Naive thymus-derived CD4-positive, alpha-beta T cell (primary cell): Measurements from ENCODE around the gene PTF1A. TPM values are rescaled to one million over a fixed set of nuclear protein-coding genes. Genes with fewer than 3 reads are reported as not detected.

ENCODE experiments used
- ATAC-seq: fragments of 150-1000 bp; cut with Tn5 transposase; 2 replicates; pipeline ENCODE4 v1.10.0; 2021; ENCODE audit warnings: mild to moderate bottlenecking, moderate library complexity
- CTCF ChIA-PET: fragments of 350-600 bp; sonication (Branson Sonifier 250); formaldehyde crosslinking; loops from one replicate; lab custom pipeline; 2021; ENCODE audit warnings: antibody characterized with exemption; lab: Charles Lee
- POLR2A ChIA-PET: fragments of 350-600 bp; sonication (Branson Sonifier 250); formaldehyde crosslinking; loops from one replicate; lab custom pipeline; 2021; ENCODE audit warnings: antibody characterized with exemption, inconsistent platforms; lab: Charles Lee
- DNase-seq, 9 donors: peaks; one replicate each; pipeline versions ENCODE4 v3.0.0 to v3.0.0-alpha.2; 2020 to 2022; ENCODE audit warnings: mixed read lengths in 1 of 9
- H3K27ac ChIP-seq: one replicate; pipeline ENCODE4 v1.7.0; 2013; ENCODE audit warnings: mild to moderate bottlenecking, low read depth, low read length, moderate library complexity
- H3K27me3 ChIP-seq, 2 donors: one replicate each; pipeline ENCODE4 v1.7.0; 2013; ENCODE audit warnings: low read length in 2 of 2, mild to moderate bottlenecking in 2 of 2, moderate library complexity in 2 of 2; ENCODE audit not compliant: control insufficient read depth in 2 of 2, insufficient read depth in 2 of 2
- H3K36me3 ChIP-seq, 3 experiments: 1 replicate in 2 of 3; 2 replicates in 1 of 3; pipeline ENCODE4 v1.7.0; 2013; ENCODE audit warnings: low read length in 3 of 3, mild to moderate bottlenecking in 3 of 3, moderate library complexity in 1 of 3; ENCODE audit not compliant: insufficient read depth in 3 of 3, control insufficient read depth in 2 of 3
- H3K4me1 ChIP-seq, 2 donors: one replicate each; pipeline ENCODE4 v1.7.0; 2013; ENCODE audit warnings: low read length in 2 of 2, mild to moderate bottlenecking in 2 of 2, moderate library complexity in 1 of 2; ENCODE audit not compliant: control insufficient read depth in 2 of 2, insufficient read depth in 2 of 2
- H3K4me3 ChIP-seq: 2 replicates; pipeline ENCODE4 v1.7.0; 2013; ENCODE audit warnings: mild to moderate bottlenecking, low read length
- H3K9me3 ChIP-seq, 3 experiments: 1 replicate in 2 of 3; 2 replicates in 1 of 3; pipeline ENCODE4 v1.7.0; 2013; ENCODE audit warnings: low read length in 3 of 3; ENCODE audit not compliant: control insufficient read depth in 2 of 3
- H3K27ac Mint-ChIP-seq, 9 donors: one replicate each; pipeline ENCODE4 v1.8.0; 2020 to 2022; ENCODE audit warnings: mixed read lengths in 9 of 9, mild to moderate bottlenecking in 8 of 9, moderate library complexity in 5 of 9, inconsistent platforms in 2 of 9
- H3K27me3 Mint-ChIP-seq, 5 donors: one replicate each; pipeline ENCODE4 v1.8.0; 2021 to 2022; ENCODE audit warnings: mixed read lengths in 5 of 5, mild to moderate bottlenecking in 1 of 5
- H3K36me3 Mint-ChIP-seq, 5 donors: one replicate each; pipeline ENCODE4 v1.8.0; 2020 to 2022; ENCODE audit warnings: mixed read lengths in 5 of 5, mild to moderate bottlenecking in 3 of 5, inconsistent platforms in 1 of 5
- H3K4me1 Mint-ChIP-seq, 7 donors: one replicate each; pipeline ENCODE4 v1.8.0; 2020 to 2022; ENCODE audit warnings: mixed read lengths in 7 of 7, mild to moderate bottlenecking in 3 of 7, inconsistent platforms in 1 of 7
- H3K4me3 Mint-ChIP-seq, 10 donors: one replicate each; pipeline ENCODE4 v1.8.0; 2020 to 2022; ENCODE audit warnings: mild to moderate bottlenecking in 10 of 10, mixed read lengths in 10 of 10, moderate library complexity in 6 of 10, inconsistent platforms in 2 of 10
- H3K9me3 Mint-ChIP-seq, 11 donors: one replicate each; pipeline ENCODE4 v1.8.0; 2020 to 2022; ENCODE audit warnings: mixed read lengths in 11 of 11, mild to moderate bottlenecking in 4 of 11, inconsistent platforms in 1 of 11, moderate library complexity in 1 of 11
- intact Hi-C, 2 donors: fragments of 100-400 bp; cut with micrococcal nuclease; formaldehyde crosslinking; loops; one replicate each; pipeline ENCODE4 v1.15.1; 2023
- polyA plus RNA-seq, 2 donors: library from polyadenylated mRNA; unstranded; fragments of 300-500 nt; fragmentation: Illumina TruSeq; gene quantifications; one replicate each; pipeline ENCODE4 v1.2.3, GENCODE V29; 2021
- total RNA-seq, 6 experiments: library from RNA in 5 of 6; stranded (reverse) in 5 of 6; gene quantifications; 1 replicate in 5 of 6; 2 replicates in 1 of 6; pipeline ENCODE4 v1.2.3 and lab custom pipeline; 2021 to 2026

Gene PTF1A
- total and polyA plus RNA-seq, 7 experiments from 2014 or later: not detected

DNA sequence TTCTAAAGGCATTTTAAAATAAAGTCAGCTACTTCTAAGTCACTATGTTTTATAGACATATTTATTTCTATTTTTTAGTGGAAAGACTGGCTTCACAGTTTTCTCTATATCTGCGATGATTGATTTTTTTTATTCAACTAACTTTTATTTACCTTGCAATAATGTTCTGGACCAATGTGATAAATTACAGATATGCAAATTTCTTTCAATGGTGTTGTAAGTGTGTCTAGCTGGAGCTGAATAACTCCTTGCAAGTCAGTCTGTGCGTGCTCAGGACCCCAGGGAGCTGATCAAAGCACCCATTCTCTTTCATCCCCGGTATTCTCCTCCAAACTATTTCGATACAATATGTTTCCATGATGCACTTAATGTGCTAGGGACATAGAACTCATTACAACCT, 9.7 kb downstream of the PTF1A start:
- intact Hi-C loops: loop anchor here in 1 of 2 donors (5.0 kb wide), 1 partner anchor 35 kb away; no protein-coding TSS in a partner anchor
- POLR2A ChIA-PET: no interaction called here
- DNase-seq: no peak
- Mint-ChIP-seq H3K4me1 (peaks cover 0 to 8% (median 4%) of the 10 kb centered on the region in 7 donors), H3K27ac (no peak overlapping the region), H3K9me3 (peaks cover 0 to 3% (median 0%) of the 10 kb centered on the region in 11 donors), H3K27me3 (peaks cover 56 to 83% (median 67%) of the 10 kb centered on the region in 5 donors), H3K36me3 (no peaks in the 10 kb centered on the region), H3K4me3 (no peak overlapping the region)
- Histone ChIP-seq H3K4me3 (no peak overlapping the region), H3K27ac (no peak overlapping the region), H3K27me3 (peaks cover 0 to 7% of the 10 kb centered on the region in 2 donors), H3K9me3 (no peaks in the 10 kb centered on the region), H3K4me1 (no peaks in the 10 kb centered on the region), H3K36me3 (no peaks in the 10 kb centered on the region)
- ATAC-seq: no peak
- CTCF ChIA-PET: no interaction called here

DNA sequence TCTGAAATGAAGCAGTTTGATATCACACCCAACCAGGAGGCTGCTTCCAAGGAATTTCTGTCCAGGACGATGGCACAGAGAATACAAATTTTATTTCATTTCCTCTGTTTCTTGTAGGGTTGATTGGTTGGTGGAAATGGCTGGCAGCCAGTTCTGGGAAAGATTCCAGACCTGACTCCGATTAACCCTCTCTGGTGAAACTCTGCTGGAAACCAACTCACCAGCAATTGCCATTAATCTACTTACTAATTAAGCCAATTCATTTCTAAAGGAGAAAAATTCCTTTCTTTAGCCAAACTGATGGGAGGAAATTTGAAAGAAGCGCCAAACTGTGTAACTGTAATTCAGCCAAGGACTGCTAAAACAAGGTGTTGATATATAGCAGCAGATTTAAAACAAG, 10.7 kb downstream of the PTF1A start:
- ChIA-PET CTCF (no interaction called here), POLR2A (no interaction called here)
- no peak overlapping the region for H3K27ac ChIP-seq
- H3K27me3 ChIP-seq: peaks cover 0 to 4% of the 10 kb centered on the region in 2 donors
- peaks cover 0 to 8% (median 4%) of the 10 kb centered on the region in 7 donors for H3K4me1 Mint-ChIP-seq
- ATAC-seq (no peak), DNase-seq (no peak)
- H3K4me3 ChIP-seq: no peak overlapping the region
- no peaks in the 10 kb centered on the region for H3K36me3 ChIP-seq
- intact Hi-C loops: loop anchor here in 1 of 2 donors (5.0 kb wide), 1 partner anchor 35 kb away; no protein-coding TSS in a partner anchor
- H3K27me3 Mint-ChIP-seq: peaks cover 58 to 77% (median 60%) of the 10 kb centered on the region in 5 donors
- no peak overlapping the region for H3K4me3 Mint-ChIP-seq
- H3K36me3 Mint-ChIP-seq: no peaks in the 10 kb centered on the region
- peaks cover 0 to 3% (median 0%) of the 10 kb centered on the region in 11 donors for H3K9me3 Mint-ChIP-seq
- no peak overlapping the region for H3K27ac Mint-ChIP-seq
- no peaks in the 10 kb centered on the region for H3K9me3 ChIP-seq
- no peaks in the 10 kb centered on the region for H3K4me1 ChIP-seq

DNA sequence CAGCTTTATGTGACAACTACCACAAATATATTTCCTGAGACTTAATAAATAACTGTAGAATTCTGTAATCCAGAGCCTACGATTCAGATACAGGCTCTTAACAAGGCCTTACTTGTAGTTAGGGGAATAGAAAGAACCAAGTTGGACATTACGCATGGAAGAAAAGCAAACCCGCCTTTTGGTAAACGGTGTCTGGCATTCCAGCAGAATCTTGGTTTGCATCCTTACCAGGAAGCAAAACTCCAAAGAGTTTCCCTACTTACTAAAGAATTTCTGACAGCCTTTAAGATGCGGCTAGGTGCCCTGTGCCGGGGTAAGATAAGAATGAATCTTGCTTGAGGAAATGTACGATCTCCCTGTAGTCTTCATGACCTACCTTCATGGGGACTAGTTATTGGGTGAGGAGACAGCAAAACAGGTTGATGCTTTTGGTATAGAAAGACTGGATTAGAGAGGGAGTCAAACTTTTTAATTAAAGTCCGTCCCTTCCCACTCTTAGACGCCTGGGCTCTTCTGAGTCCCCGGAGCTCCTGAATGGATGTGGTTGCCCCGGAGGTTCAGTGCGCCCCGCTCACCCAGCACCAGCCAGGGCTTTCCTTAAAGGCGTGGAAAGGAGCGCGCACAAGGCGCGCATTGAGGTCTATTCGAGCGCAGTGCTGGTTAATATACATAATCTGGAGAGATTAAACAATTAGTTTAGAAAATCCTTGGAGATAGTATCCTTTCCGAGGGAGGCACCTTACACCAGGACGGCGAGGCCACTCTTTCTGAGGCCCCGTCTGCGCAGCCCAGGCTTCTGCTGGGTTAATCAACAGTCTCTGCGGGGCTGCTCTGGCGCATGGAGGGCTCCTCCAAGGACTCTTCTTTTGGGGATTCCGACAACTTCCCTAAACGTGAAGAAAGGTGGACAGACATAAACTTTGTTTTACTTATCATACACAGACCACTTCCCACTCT, 11.5 kb downstream of the PTF1A start:
- H3K27ac Mint-ChIP-seq: no peak overlapping the region
- Histone ChIP-seq H3K4me3 (no peak overlapping the region), H3K4me1 (no peaks in the 10 kb centered on the region), H3K36me3 (no peaks in the 10 kb centered on the region), H3K27ac (no peak overlapping the region), H3K27me3 (peaks cover 0 to 4% of the 10 kb centered on the region in 2 donors), H3K9me3 (no peaks in the 10 kb centered on the region)
- ATAC-seq: no peak
- ChIA-PET CTCF (no interaction called here), POLR2A (no interaction called here)
- no peaks in the 10 kb centered on the region for H3K36me3 Mint-ChIP-seq
- peaks cover 0 to 3% (median 0%) of the 10 kb centered on the region in 11 donors for H3K9me3 Mint-ChIP-seq
- H3K4me1 Mint-ChIP-seq: peaks cover 0 to 5% (median 3%) of the 10 kb centered on the region in 7 donors
- intact Hi-C loops: loop anchor here in 1 of 2 donors (5.0 kb wide), 1 partner anchor 36 kb away; no protein-coding TSS in a partner anchor
- no peak overlapping the region for H3K4me3 Mint-ChIP-seq
- peaks cover 51 to 69% (median 52%) of the 10 kb centered on the region in 5 donors for H3K27me3 Mint-ChIP-seq
- DNase-seq: no peak

DNA sequence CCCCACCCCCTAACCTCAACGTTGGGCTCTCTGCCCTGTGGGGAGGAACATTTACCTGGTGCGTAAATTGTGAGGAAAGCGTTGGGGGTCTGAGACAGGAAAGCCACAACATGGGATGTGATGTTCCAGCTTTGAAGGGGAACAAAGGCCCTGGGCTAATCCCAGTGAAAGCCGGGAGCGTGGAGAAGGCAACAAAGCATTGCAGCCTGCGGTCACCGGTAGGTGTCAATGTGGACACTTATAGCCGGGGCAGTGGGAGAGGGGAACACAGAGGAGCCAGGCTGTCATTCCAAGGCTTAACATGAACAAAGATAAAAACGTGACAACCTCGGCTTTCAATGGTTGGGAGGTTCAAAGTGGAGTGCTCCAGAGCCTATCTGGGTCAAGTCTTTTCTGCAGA, 12.7 kb downstream of the PTF1A start:
- no peak overlapping the region for H3K27ac Mint-ChIP-seq
- no peaks in the 10 kb centered on the region for H3K36me3 ChIP-seq
- CTCF ChIA-PET: no interaction called here
- H3K4me1 ChIP-seq: no peaks in the 10 kb centered on the region
- H3K4me1 Mint-ChIP-seq: peaks cover 0 to 5% (median 3%) of the 10 kb centered on the region in 7 donors
- intact Hi-C loops: loop anchor here in 1 of 2 donors (5.0 kb wide), 1 partner anchor 37 kb away; no protein-coding TSS in a partner anchor
- no peak for ATAC-seq
- H3K27me3 ChIP-seq: peaks cover 0 to 4% of the 10 kb centered on the region in 2 donors
- DNase-seq: no peak
- H3K36me3 Mint-ChIP-seq: peaks cover 0 to 7% (median 0%) of the 10 kb centered on the region in 5 donors
- H3K4me3 ChIP-seq: no peak overlapping the region
- POLR2A ChIA-PET: no interaction called here
- peaks cover 0 to 3% (median 0%) of the 10 kb centered on the region in 11 donors for H3K9me3 Mint-ChIP-seq
- H3K27me3 Mint-ChIP-seq: peaks cover 48 to 72% (median 59%) of the 10 kb centered on the region in 5 donors
- H3K4me3 Mint-ChIP-seq: no peak overlapping the region
- H3K27ac ChIP-seq: no peak overlapping the region
- no peaks in the 10 kb centered on the region for H3K9me3 ChIP-seq

DNA sequence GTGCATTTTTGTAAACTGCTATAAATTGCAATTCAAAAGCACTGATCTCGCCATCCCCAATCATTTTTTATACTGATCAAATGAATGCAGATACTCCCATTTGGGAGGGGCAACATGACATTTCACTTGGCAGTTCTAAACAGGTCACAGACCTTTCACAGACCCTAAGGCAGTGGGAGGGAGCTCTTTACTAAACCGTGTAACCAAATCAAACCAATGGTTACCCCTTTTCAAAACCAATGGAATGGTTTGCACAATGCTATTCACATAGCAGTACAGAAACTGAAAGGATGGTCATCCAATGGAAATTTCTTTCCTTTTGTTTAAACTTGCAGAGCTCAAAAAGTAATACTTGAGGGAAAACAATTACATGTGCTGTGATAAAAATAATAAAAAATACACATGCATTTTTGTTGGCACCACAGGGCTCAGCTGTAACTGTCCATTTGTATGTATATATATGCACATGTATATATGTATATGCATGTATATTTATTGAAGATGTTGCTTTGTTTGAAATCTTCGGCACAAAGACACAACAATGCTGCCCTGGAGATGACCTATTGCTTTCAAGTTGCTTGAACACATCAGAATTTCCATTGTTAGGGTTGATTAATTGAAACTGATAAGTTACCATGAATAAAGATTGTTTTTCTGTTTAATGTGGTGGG, 14.0 kb downstream of the PTF1A start:
- DNase-seq: no peak
- no peak for ATAC-seq
- Mint-ChIP-seq H3K4me1 (no peaks in the 10 kb centered on the region), H3K27me3 (peaks cover 42 to 65% (median 59%) of the 10 kb centered on the region in 5 donors), H3K9me3 (peaks cover 0 to 3% (median 0%) of the 10 kb centered on the region in 11 donors), H3K36me3 (peaks cover 0 to 7% (median 0%) of the 10 kb centered on the region in 5 donors), H3K27ac (no peak overlapping the region), H3K4me3 (no peak overlapping the region)
- CTCF ChIA-PET: no interaction called here
- intact Hi-C loops: no loop called here
- no peaks in the 10 kb centered on the region for H3K9me3 ChIP-seq
- no peaks in the 10 kb centered on the region for H3K36me3 ChIP-seq
- POLR2A ChIA-PET: interaction anchor here (0.7 kb wide), 1 partner anchor 197 kb away, joined by 3 read pairs; no protein-coding TSS in a partner anchor
- no peak overlapping the region for H3K27ac ChIP-seq
- no peak overlapping the region for H3K4me3 ChIP-seq
- no peaks in the 10 kb centered on the region for H3K4me1 ChIP-seq
- H3K27me3 ChIP-seq: peaks cover 0 to 4% of the 10 kb centered on the region in 2 donors

DNA sequence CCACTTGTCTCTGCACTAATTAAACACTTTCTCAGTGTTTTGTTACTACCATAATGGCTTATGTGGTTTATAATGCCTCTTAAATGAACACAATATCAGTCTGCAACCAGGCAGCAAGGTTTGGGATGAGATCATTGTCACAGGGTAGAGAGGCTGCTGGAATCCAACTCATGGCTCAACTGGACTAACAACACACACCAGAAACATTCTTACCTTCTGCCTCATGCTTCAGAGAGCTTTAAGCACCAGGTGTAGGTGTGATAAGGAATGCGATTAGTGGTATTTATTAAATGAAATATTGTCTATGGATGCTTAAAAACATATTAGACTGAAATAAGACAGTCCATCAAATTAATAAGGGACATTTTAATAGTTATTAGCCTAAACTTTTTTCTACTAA, 25.4 kb downstream of the PTF1A start:
- Mint-ChIP-seq H3K9me3 (no peaks in the 10 kb centered on the region), H3K27ac (no peak overlapping the region)

More for the DNA sequence above, 25.4 kb downstream of the PTF1A start:
- Mint-ChIP-seq H3K36me3 (no peaks in the 10 kb centered on the region), H3K27me3 (peaks cover 12 to 36% (median 31%) of the 10 kb centered on the region in 5 donors), H3K4me3 (no peak overlapping the region), H3K4me1 (no peaks in the 10 kb centered on the region)
- intact Hi-C loops: no loop called here
- Histone ChIP-seq H3K9me3 (no peaks in the 10 kb centered on the region), H3K4me1 (no peaks in the 10 kb centered on the region), H3K27ac (no peak overlapping the region), H3K27me3 (no peaks in the 10 kb centered on the region), H3K4me3 (no peak overlapping the region), H3K36me3 (no peaks in the 10 kb centered on the region)
- POLR2A ChIA-PET: no interaction called here
- DNase-seq (no peak), ATAC-seq (no peak)
- CTCF ChIA-PET: no interaction called here
